Measurements from ENCODE around the gene NCBP3. TPM values are rescaled to one million over a fixed set of nuclear protein-coding genes. Genes with fewer than 3 reads are reported as not detected.

Gene NCBP3
- total and polyA plus RNA-seq, 9 of the 15 experiments (the other 6 are each of a cell fraction or from before 2014, with no cell fraction given): 3.1 to 25.5 (median 20.5) TPM

- TF ChIP-seq PBX2 (CRISPR knock-in tag; IDR thresholded peaks at IDR 0.05; ENCODE audit: low read depth): 0 out of 2 replicates have a peak, but pooled peaks have one; percentile 35
- TF ChIP-seq PBX2 (tag; conservative IDR thresholded peaks at IDR 0.05; ENCODE audit: low read depth): no peak; the same call in 1 of the 2 replicates
- TF ChIP-seq NCOA4 (IDR thresholded peaks at IDR 0.05; ENCODE audit: partially characterized antibody): no peak
- TF ChIP-seq ZEB2 (IDR thresholded peaks at IDR 0.05): no peak
- peak; percentile 49; the same call in 1 of the 2 replicates for TF ChIP-seq L3MBTL2 (IDR thresholded peaks at IDR 0.05)
- no peak for TF ChIP-seq RUNX1 (IDR thresholded peaks at IDR 0.05; ENCODE audit: low read depth)
- TF ChIP-seq, protein P1, sequence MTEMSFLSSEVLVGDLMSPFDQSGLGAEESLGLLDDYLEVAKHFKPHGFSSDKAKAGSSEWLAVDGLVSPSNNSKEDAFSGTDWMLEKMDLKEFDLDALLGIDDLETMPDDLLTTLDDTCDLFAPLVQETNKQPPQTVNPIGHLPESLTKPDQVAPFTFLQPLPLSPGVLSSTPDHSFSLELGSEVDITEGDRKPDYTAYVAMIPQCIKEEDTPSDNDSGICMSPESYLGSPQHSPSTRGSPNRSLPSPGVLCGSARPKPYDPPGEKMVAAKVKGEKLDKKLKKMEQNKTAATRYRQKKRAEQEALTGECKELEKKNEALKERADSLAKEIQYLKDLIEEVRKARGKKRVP (CRISPR knock-in tag; IDR thresholded peaks at IDR 0.05): peak; percentile 17; the same call in 1 of the 2 replicates
- peak; percentile 21 for TF ChIP-seq TAF1 (IDR thresholded peaks at IDR 0.05; ENCODE audit: control insufficient read depth, extremely low read depth, insufficient read depth, low read length, severe bottlenecking)
- peak; percentile 96 for TF ChIP-seq PKNOX1 (IDR thresholded peaks at IDR 0.05)
- TF ChIP-seq, protein P2, sequence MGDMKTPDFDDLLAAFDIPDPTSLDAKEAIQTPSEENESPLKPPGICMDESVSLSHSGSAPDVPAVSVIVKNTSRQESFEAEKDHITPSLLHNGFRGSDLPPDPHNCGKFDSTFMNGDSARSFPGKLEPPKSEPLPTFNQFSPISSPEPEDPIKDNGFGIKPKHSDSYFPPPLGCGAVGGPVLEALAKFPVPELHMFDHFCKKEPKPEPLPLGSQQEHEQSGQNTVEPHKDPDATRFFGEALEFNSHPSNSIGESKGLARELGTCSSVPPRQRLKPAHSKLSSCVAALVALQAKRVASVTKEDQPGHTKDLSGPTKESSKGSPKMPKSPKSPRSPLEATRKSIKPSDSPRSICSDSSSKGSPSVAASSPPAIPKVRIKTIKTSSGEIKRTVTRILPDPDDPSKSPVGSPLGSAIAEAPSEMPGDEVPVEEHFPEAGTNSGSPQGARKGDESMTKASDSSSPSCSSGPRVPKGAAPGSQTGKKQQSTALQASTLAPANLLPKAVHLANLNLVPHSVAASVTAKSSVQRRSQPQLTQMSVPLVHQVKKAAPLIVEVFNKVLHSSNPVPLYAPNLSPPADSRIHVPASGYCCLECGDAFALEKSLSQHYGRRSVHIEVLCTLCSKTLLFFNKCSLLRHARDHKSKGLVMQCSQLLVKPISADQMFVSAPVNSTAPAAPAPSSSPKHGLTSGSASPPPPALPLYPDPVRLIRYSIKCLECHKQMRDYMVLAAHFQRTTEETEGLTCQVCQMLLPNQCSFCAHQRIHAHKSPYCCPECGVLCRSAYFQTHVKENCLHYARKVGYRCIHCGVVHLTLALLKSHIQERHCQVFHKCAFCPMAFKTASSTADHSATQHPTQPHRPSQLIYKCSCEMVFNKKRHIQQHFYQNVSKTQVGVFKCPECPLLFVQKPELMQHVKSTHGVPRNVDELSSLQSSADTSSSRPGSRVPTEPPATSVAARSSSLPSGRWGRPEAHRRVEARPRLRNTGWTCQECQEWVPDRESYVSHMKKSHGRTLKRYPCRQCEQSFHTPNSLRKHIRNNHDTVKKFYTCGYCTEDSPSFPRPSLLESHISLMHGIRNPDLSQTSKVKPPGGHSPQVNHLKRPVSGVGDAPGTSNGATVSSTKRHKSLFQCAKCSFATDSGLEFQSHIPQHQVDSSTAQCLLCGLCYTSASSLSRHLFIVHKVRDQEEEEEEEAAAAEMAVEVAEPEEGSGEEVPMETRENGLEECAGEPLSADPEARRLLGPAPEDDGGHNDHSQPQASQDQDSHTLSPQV (IDR thresholded peaks at IDR 0.05): 0 out of 2 replicates have a peak, but pooled peaks have one; percentile 37
- TF ChIP-seq NFATC3 (IDR thresholded peaks at IDR 0.05): no peak
- peak; percentile 75 for TF ChIP-seq CXXC5 (CRISPR knock-in tag; IDR thresholded peaks at IDR 0.05)
- TF ChIP-seq MAX (CRISPR knock-in tag; IDR thresholded peaks at IDR 0.05): peak; percentile 59
- no peak for TF ChIP-seq SMAD2 (IDR thresholded peaks at IDR 0.05; ENCODE audit: low read depth, low read length)
- TF ChIP-seq SIN3A (IDR thresholded peaks at IDR 0.05; ENCODE audit: borderline replicate concordance in 2 of 2, control insufficient read depth in 1 of 2, low read depth in 2 of 2, low read length in 2 of 2): 0 out of 4 replicates have a peak, but pooled peaks of 1 of the 2 experiments have one; percentile 11
- TF ChIP-seq, protein P3, sequence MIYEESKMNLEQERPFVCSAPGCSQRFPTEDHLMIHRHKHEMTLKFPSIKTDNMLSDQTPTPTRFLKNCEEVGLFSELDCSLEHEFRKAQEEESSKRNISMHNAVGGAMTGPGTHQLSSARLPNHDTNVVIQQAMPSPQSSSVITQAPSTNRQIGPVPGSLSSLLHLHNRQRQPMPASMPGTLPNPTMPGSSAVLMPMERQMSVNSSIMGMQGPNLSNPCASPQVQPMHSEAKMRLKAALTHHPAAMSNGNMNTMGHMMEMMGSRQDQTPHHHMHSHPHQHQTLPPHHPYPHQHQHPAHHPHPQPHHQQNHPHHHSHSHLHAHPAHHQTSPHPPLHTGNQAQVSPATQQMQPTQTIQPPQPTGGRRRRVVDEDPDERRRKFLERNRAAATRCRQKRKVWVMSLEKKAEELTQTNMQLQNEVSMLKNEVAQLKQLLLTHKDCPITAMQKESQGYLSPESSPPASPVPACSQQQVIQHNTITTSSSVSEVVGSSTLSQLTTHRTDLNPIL (CRISPR knock-in tag; IDR thresholded peaks at IDR 0.05): peak; percentile 58; the same call in 1 of the 2 replicates
Observed at GRCh38 chr17:3893003-3893719, 47.1 kb upstream of the NCBP3 start, which contains the start of gene CAMKK1 (continued).
